ENCODE measurements around the gene PIGW. TPM values are rescaled to one million over a fixed set of nuclear protein-coding genes. Genes with fewer than 3 reads are reported as not detected.

PIGW gene
- polyA plus RNA-seq, 6 donors from 2014 or later: 9.3 to 35.0 (median 12.4) TPM

DNA sequence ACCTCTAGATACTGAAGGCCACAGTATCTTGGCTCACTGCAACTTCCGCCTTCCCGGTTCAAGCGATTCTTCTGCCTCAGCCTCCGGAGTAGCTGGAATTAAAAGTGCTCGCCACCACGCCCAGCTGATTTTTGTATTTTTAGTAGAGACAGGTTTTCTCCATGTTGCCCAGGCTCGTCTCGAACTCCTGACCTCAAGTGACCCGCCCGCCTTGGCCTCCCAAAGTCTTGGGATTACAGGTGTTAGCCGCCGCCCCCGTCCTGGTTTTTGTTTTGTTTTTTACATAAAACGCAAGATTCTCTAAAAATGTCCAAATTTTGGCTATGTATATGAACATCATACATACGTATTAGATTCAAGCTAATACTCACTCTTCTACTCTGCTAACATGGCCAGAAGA lies 8.0 kb downstream of the PIGW start:
- H3K4me1 Mint-ChIP-seq: peaks cover 17 to 31% (median 24%) of the 10 kb centered on the region in 3 donors
- H3K4me3 Mint-ChIP-seq: peak overlapping the region in 3 of 8 donors; percentile 32 to 98 (median 93)

DNA sequence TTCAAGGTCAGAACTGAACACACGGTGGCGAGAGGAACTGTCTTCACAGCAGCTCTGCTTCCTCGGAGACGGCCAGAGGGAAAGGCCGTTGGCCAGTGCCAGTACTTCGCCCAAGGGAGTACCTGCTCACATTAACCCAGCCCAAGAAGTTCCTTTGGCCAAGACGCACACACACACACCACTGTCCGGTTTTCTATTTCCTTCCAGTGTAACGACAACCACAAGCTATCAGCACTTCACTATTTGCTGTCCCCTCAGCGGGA lies 9.2 kb downstream of the PIGW start:
- H3K4me3 Mint-ChIP-seq: peak overlapping the region; percentile 84 to 98 (median 95)
- DNase-seq (no peak), ATAC-seq (ENCODE audit: low read depth in 2 of 2) (no peak)
- H3K4me1 Mint-ChIP-seq: peaks cover 20 to 43% (median 27%) of the 10 kb centered on the region in 3 donors
- peaks cover 0 to 4% of the 10 kb centered on the region in 2 donors for H3K36me3 Mint-ChIP-seq
- H3K27ac Mint-ChIP-seq: peak overlapping the region; percentile 98 to 100 (median 99)
- no peaks in the 10 kb centered on the region for H3K9me3 Mint-ChIP-seq
- H3K27me3 Mint-ChIP-seq: no peaks in the 10 kb centered on the region

More for the DNA sequence above, 8.0 kb downstream of the PIGW start:
- Mint-ChIP-seq H3K27me3 (no peaks in the 10 kb centered on the region), H3K36me3 (peaks cover 0 to 4% of the 10 kb centered on the region in 2 donors), H3K27ac (peak overlapping the region in 2 of 6 donors; percentile 11 to 36), H3K9me3 (no peaks in the 10 kb centered on the region)
- DNase-seq: no peak
- ATAC-seq (ENCODE audit: low read depth in 2 of 2): no peak

GRCh38 chr17:36544307-36545076 lies 9.7 kb downstream of the PIGW start, which contains the start of gene GGNBP2:
GGNBP2 (plus strand) TSS chr17:36544919; CDS start chr17:36545725, 806 bp downstream.
- peak; percentile 90 for DNase-seq

GRCh38 chr17:36545077-36545464 lies 10.3 kb downstream of the PIGW start:
- DNase-seq: no peak
- no peak for ATAC-seq (ENCODE audit: low read depth in 2 of 2)
- H3K9me3 Mint-ChIP-seq: no peaks in the 10 kb centered on the region
- no peaks in the 10 kb centered on the region for H3K27me3 Mint-ChIP-seq
- H3K27ac Mint-ChIP-seq: peak overlapping the region; percentile 98 to 100 (median 99)
- no peaks in the 10 kb centered on the region for H3K36me3 Mint-ChIP-seq
- H3K4me1 Mint-ChIP-seq: peaks cover 17 to 53% (median 31%) of the 10 kb centered on the region in 3 donors
- H3K4me3 Mint-ChIP-seq: peak overlapping the region; percentile 84 to 98 (median 95)

More at GRCh38 chr17:36544307-36545076, 9.7 kb downstream of the PIGW start, which contains the start of gene GGNBP2:
- H3K4me3 Mint-ChIP-seq: peak within 1 kb of the TSS; percentile 84 to 98 (median 95)
- H3K27ac Mint-ChIP-seq: peak within 1 kb of the TSS; percentile 98 to 100 (median 99)
- H3K27me3 Mint-ChIP-seq: no peaks in the 10 kb centered on the region
- H3K4me1 Mint-ChIP-seq: peaks cover 20 to 47% (median 27%) of the 10 kb centered on the region in 3 donors
- peak; percentile 59 to 61 for ATAC-seq (ENCODE audit: low read depth in 2 of 2)
- H3K9me3 Mint-ChIP-seq: no peaks in the 10 kb centered on the region
- peaks cover 0 to 4% of the 10 kb centered on the region in 2 donors for H3K36me3 Mint-ChIP-seq

DNA sequence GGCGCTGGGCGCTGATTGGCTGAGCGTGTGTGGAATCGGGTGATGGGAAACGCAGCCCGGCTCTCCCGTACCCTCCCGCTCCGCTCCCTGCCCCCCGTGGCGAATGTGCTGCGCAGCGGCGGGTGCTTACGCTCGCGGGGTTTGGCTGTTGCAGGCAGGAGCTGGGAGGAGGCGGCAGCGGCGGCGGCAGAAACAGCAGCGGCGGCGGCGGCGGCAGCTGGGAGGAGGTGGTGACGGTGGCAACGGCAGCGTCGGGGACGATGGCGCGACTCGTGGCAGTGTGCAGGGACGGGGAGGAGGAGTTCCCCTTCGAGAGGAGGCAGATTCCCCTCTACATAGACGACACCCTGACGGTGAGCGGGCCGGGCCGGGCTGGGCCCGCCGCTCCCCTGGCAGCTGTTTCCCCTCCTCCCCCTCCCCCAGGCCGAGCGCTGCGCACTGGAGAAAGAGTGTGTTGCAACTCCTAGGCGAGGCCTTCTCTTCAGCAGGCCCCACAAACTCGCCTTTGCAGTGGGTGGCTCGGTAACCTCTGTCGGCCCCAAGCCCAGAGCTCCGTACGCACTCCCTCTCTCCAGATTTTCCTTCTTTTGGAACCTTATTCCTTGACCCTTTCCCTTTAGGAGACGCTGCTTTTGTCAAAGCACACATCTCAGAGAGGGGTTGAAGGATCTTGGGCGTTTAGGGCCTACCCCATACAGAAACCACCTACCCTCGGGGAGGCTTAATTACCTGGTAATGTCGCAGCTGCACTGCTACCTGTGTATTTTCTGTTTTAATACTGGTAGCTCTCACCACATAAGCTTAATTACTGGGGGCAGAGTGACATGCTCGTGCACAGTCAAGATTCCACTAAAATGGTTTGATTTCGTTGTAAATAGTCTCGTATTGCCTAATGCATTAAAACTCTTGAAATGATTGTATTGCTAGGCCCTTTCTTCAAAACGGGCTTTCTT lies 11.0 kb downstream of the PIGW start:
- Mint-ChIP-seq H3K27me3 (no peaks in the 10 kb centered on the region), H3K9me3 (no peaks in the 10 kb centered on the region), H3K36me3 (no peaks in the 10 kb centered on the region), H3K27ac (peak overlapping the region; percentile 98 to 100 (median 98)), H3K4me1 (peaks cover 24 to 59% (median 37%) of the 10 kb centered on the region in 3 donors), H3K4me3 (peak overlapping the region; percentile 84 to 98 (median 93))
- DNase-seq (peak; percentile 95), ATAC-seq (ENCODE audit: low read depth in 2 of 2) (peak; percentile 59 to 62)

- Mint-ChIP-seq H3K9me3 (no peaks in the 10 kb centered on the region), H3K36me3 (no peaks in the 10 kb centered on the region), H3K4me3 (peak overlapping the region; percentile 84 to 98 (median 93)), H3K27ac (peak overlapping the region; percentile 72 to 100 (median 98)), H3K4me1 (peaks cover 27 to 67% (median 42%) of the 10 kb centered on the region in 3 donors), H3K27me3 (no peaks in the 10 kb centered on the region)
- ATAC-seq (ENCODE audit: low read depth in 2 of 2) (no peak), DNase-seq (no peak)
Observed at GRCh38 chr17:36546418-36547093, 11.8 kb downstream of the PIGW start.

DNA sequence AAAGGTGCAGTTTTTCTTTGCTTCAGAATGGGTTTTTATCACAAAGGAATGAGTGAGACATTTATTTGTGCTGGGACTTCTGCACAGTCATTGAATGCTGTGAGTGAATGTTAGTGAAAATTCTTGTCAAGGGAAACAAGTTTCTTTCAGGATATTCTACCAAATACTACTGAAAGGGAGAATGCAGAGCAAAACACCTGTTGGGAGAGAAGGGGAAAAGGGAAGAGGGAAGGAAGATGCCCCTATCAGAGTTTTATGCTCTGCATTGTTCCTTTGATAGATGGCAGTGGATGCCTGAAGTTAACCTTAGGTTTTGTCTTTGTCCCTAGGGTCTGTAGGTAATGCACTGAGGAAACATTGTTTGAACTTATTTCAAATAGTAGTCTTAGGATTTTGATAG lies 13.0 kb downstream of the PIGW start:
- Mint-ChIP-seq H3K4me3 (peak overlapping the region in 2 of 8 donors; percentile 73 to 93), H3K27ac (peak overlapping the region in 5 of 6 donors; percentile 25 to 72 (median 44)), H3K9me3 (no peaks in the 10 kb centered on the region), H3K36me3 (no peaks in the 10 kb centered on the region), H3K27me3 (no peaks in the 10 kb centered on the region), H3K4me1 (peaks cover 27 to 75% (median 45%) of the 10 kb centered on the region in 3 donors)
- no peak for DNase-seq
- ATAC-seq (ENCODE audit: low read depth in 2 of 2): no peak

GRCh38 chr17:36550491-36551417 lies 16.0 kb downstream of the PIGW start:
- peaks cover 0 to 1% of the 10 kb centered on the region in 2 donors for H3K36me3 Mint-ChIP-seq
- peaks cover 30 to 87% (median 53%) of the 10 kb centered on the region in 3 donors for H3K4me1 Mint-ChIP-seq
- no peaks in the 10 kb centered on the region for H3K9me3 Mint-ChIP-seq
- peak overlapping the region; percentile 42 to 76 (median 56) for H3K4me3 Mint-ChIP-seq
- ATAC-seq (ENCODE audit: low read depth in 2 of 2) (peak; percentile 69 to 72), DNase-seq (peak; percentile 63)
- peak overlapping the region; percentile 62 to 92 (median 85) for H3K27ac Mint-ChIP-seq
- no peaks in the 10 kb centered on the region for H3K27me3 Mint-ChIP-seq

DNA sequence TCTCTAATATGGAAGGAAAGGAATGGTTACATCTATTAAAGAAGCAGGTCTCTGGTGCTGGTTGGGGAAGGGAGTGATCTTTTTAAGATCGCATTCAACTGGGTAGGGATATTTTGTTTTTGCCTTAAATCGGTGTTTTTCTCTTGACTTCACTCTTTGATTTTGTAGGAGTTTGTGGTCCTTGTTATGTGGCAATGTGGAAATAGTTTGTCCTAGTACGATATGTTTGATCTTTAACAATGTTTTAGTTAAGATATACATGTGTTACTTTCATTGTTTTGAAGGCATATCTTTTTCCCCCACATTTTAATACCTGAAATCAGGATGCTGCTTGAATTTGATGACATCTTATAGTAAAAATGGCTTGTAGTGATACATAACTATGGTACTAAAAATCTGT lies 18.7 kb downstream of the PIGW start:
- DNase-seq (no peak), ATAC-seq (ENCODE audit: low read depth in 2 of 2) (no peak)
- Mint-ChIP-seq H3K9me3 (no peaks in the 10 kb centered on the region), H3K36me3 (peaks cover 11 to 14% of the 10 kb centered on the region in 2 donors), H3K4me3 (no peak overlapping the region), H3K27ac (peak overlapping the region in 3 of 6 donors; percentile 8 to 81 (median 35)), H3K27me3 (no peaks in the 10 kb centered on the region), H3K4me1 (peaks cover 36 to 74% (median 50%) of the 10 kb centered on the region in 3 donors)

- H3K4me1 Mint-ChIP-seq: peaks cover 8 to 21% (median 16%) of the 10 kb centered on the region in 3 donors
- no peak for ATAC-seq (ENCODE audit: low read depth in 2 of 2)
- no peaks in the 10 kb centered on the region for H3K9me3 Mint-ChIP-seq
- no peaks in the 10 kb centered on the region for H3K27me3 Mint-ChIP-seq
- H3K27ac Mint-ChIP-seq: peak overlapping the region in 1 of 6 donors; percentile 71
- peaks cover 11 to 15% of the 10 kb centered on the region in 2 donors for H3K36me3 Mint-ChIP-seq
- no peak overlapping the region for H3K4me3 Mint-ChIP-seq
- DNase-seq: no peak
Observed at GRCh38 chr17:36566081-36566480, 31.3 kb downstream of the PIGW start.

GRCh38 chr17:36575028-36575427 lies 40.2 kb downstream of the PIGW start:
- no peaks in the 10 kb centered on the region for H3K27me3 Mint-ChIP-seq
- H3K4me1 Mint-ChIP-seq: peaks cover 3 to 16% (median 15%) of the 10 kb centered on the region in 3 donors
- H3K27ac Mint-ChIP-seq: no peak overlapping the region
- H3K9me3 Mint-ChIP-seq: no peaks in the 10 kb centered on the region
- no peak for ATAC-seq (ENCODE audit: low read depth in 2 of 2)
- no peak overlapping the region for H3K4me3 Mint-ChIP-seq
- no peak for DNase-seq
- H3K36me3 Mint-ChIP-seq: peaks cover 0 to 13% of the 10 kb centered on the region in 2 donors

GRCh38 chr17:36576793-36577192 lies 42.0 kb downstream of the PIGW start:
- H3K4me3 Mint-ChIP-seq: no peak overlapping the region
- peak overlapping the region in 1 of 6 donors; percentile 5 for H3K27ac Mint-ChIP-seq
- ATAC-seq (ENCODE audit: low read depth in 2 of 2): no peak
- H3K4me1 Mint-ChIP-seq: peaks cover 3 to 19% (median 16%) of the 10 kb centered on the region in 3 donors
- H3K27me3 Mint-ChIP-seq: no peaks in the 10 kb centered on the region
- no peaks in the 10 kb centered on the region for H3K9me3 Mint-ChIP-seq
- H3K36me3 Mint-ChIP-seq: peaks cover 8 to 18% of the 10 kb centered on the region in 2 donors
- no peak for DNase-seq
